ENCODE results near the gene KRTAP9-7.
A peak's percentile ranks its signal among the peaks of the same experiment; 100 is the strongest.

KRTAP9-7 gene

GRCh38 chr17:41278176-41278955 lies 2.9 kb downstream of the KRTAP9-7 start:
- DNase-seq: no peak

DNA sequence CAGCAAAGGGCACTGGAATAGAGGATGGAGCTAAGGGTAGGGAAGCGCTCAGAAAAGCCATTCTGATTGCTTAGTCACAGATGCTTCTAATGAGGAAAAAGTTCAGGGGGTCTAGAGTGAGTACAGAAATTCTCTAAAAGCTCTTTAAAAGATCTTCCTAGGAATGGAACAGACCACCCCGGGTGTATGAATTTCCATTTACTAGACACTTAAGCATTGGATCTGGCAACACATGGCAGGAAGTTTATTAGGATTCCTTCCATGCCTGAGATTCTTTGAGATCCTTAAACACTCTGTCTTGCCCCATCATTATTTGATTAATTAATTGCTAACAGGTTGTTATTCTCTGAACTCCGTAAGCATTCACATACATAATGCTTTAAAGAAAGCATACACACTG lies 8.5 kb downstream of the KRTAP9-7 start:
- no peak for DNase-seq

GRCh38 chr17:41284546-41284945 lies 9.0 kb downstream of the KRTAP9-7 start:
- no peak for DNase-seq

GRCh38 chr17:41287050-41287449 lies 11.6 kb downstream of the KRTAP9-7 start:
- no peak for DNase-seq

DNA sequence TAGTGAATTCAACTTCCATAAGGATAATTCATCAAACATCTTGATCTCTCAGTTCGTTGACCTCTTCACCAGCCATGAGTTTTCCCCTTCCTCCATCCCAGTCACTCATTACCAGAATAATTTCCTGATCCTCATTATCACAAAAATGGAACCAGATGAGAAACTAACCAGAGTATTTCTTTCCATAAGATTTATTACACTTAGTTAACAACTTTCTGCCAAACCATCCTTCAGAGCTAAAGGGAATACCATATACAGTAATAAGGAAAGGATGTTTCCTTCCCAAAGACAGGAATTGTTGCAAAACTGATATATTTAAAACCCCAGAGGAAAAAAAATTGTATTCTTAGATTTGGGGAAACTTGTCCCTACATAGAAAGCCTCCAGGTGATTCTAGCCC lies 18.5 kb downstream of the KRTAP9-7 start:
- DNase-seq: no peak

GRCh38 chr17:41296846-41297245 lies 21.3 kb downstream of the KRTAP9-7 start:
- no peak for DNase-seq

GRCh38 chr17:41298458-41299135 lies 23.1 kb downstream of the KRTAP9-7 start:
- DNase-seq: no peak

DNA sequence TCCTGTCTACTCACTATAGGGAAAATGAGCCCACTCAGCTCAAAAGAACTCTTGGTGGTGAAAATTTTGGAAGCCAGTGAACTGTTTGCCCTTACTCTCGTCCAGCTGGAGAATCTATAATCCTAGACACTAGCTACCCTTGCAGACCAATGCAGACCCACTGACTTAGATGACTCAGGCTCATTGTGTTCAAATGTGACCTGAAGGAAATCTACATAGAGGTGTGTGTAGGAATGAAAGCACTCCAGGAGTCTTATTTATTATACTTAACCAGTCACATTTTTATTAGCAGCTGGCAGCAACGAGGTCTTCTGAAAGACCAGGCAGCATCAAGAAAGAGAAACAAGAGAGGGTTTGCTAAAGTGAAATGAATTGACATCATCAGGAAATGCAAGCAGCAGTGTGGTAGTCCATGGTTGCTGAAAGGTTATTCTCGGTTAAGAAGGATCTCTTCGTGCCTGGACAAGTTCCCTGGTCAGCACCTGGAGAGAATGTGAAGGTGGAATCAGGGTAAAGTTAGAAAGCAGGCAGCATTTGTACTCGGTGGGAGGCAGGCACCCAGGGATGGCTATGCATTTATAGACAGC lies 25.8 kb downstream of the KRTAP9-7 start:
- no peak for DNase-seq

GRCh38 chr17:41301916-41302901 lies 26.7 kb downstream of the KRTAP9-7 start, which contains the start of gene KRTAP29-1:
KRTAP29-1 (minus strand) TSS chr17:41302851; CDS start chr17:41302851, 0 bp downstream.
- no peak for DNase-seq

- no peak for DNase-seq
Measured at GRCh38 chr17:41302981-41303380, 27.5 kb downstream of the KRTAP9-7 start.

DNA sequence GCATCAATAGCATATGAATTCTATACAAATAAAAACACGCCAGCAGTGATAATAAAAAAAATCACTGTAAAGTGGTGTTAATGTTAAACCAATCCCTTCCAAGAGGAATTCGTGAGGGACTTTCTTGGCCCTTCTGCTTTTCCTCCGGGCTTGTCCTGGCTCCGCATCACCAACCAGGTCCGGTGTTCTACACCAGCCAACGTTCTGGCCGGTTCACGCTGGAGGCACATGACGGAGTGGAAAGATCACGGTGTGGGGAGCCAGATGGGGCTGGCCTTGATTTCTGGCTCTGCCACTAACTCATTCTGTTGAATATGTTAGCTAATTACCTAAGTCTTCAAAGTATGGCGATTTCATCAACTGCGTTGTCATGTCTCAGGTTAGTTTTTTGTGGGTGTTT lies 28.6 kb downstream of the KRTAP9-7 start:
- no peak for DNase-seq

DNA sequence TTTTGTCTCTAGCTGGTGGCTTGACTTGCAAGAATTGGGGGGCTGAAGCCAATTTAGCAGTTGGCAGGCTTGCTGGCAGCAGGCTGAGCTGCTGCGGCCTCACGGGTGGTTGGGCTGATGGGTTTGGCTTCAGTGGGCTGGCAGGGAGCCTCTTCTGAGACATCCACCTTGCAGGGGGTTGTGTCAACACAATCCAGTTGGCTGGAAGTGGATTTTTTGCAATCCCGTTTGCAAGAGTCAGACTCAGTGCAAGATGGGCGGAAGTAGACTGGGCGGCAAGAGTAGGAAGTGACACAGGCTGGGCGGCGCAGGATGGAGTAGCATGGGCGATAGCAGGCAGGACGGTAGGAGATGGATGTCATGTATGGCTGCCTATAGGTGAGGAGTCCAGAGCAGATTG lies 32.1 kb downstream of the KRTAP9-7 start:
- DNase-seq: no peak

GRCh38 chr17:41308251-41308917 lies 32.9 kb downstream of the KRTAP9-7 start:
- peak; percentile 38 for DNase-seq

DNA sequence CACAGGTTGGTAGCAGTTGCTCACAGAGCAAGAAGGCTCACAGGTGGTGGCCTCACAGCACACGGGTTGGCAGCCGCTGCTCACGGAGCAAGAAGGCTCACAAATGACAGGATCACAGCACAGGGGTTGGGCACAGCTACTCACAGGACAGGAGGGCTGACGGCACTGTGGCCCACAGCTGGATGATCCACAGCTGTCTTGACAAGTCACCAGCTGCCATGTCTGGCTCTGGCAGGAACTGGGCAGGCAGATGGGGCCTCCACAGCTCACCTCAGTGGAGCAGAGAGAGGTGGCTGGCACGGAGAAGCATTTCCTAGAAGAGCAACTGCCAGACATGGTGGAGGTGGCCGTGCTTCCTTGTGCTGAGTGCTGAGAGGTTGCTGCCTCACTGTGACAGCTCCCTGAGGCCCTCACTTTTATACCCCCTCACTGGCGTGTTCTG lies 33.4 kb downstream of the KRTAP9-7 start, which contains the start of gene KRTAP16-1:
TSS of gene KRTAP16-1 (minus strand) at position 392 of the 442 bp plus-strand sequence. CDS start at position 336, 56 bp downstream.
- peak; percentile 31 for DNase-seq

DNA sequence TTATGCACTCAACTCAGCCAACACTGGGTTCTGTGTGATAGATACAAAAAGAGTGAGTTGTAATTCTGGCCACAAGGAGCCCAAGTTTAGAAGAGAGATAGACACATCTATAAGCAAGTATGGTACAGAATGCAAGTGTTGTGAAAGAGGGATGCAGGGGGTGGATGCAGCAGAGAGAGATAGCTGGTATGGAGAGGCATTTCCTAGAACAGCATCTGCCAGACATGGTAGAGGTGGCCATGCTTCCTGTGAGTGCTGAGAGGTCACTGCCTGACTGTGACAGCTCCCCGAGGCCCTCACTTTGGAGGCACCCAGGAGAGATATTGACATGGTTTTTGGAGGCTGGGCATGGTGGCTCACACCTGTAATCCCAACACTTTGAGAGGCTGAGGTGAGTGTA lies 35.6 kb downstream of the KRTAP9-7 start:
- DNase-seq: no peak

GRCh38 chr17:41315204-41315794 lies 39.8 kb downstream of the KRTAP9-7 start, which contains the start of gene KRTAP17-1:
KRTAP17-1 (minus strand) TSS chr17:41315710; CDS start chr17:41315650, 60 bp downstream.
- no peak for DNase-seq

DNA sequence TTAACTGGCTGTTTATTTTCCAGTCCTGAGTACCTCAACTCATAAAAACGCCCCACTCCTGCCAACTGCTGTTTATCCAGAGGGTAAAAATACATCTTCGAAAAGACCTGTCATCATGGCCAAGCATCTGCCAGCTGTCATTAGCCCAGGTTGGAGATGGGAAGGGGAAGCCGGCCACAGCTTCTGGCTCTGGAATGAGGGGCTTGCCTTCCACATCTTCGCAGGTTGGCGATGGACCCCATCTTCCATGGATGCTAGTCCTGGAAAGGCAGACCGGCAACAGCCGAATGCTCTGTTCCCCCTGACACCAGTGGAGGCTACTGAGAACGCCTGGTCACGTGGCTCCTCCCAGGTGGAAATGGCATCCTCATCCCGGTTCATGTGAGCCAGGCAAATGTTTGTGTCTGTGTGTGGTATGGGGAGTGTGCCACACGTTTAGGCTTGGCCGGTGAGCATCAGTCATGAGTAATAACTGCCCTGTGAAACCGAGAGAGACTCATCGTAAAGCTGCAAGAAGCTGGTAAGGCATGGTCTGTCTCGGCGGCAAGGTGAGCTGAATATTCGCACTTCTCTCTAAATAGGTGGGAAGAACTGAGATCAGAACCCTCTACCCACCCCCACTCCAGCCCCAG lies 40.4 kb downstream of the KRTAP9-7 start:
- no peak for DNase-seq

- no peak for DNase-seq
Measured at GRCh38 chr17:41318231-41318630, 42.7 kb downstream of the KRTAP9-7 start.

- DNase-seq: no peak
Measured at GRCh38 chr17:41322094-41322902, 46.8 kb downstream of the KRTAP9-7 start.
